SK-N-SH (cell line): ENCODE measurements around the gene PSMC3IP. TPM values are rescaled to one million over a fixed set of nuclear protein-coding genes. Genes with fewer than 3 reads are reported as not detected.

Experiments
- CTCF ChIA-PET: fragments of 300-600, 350-600 bp; formaldehyde crosslinking; extraction: SDS; loops from one replicate; lab custom pipeline; 2021; lab: Yijun Ruan, JAX
- POLR2A ChIA-PET: fragments of 350-600 bp; sonication (Branson Sonifier 250); formaldehyde crosslinking; extraction: SDS; loops from one replicate; lab custom pipeline; 2020; ENCODE audit warnings: antibody characterized with exemption, inconsistent platforms; lab: Yijun Ruan, JAX
- DNase-seq: peaks from one replicate; pipeline ENCODE4 v3.0.0; 2012
- H2AFZ ChIP-seq: fragments of 200-600 bp; sonication (generic); 2 replicates; pipeline ENCODE4 v1.8.1; 2016; ENCODE audit warnings: antibody characterized with exemption, mild to moderate bottlenecking, low read depth
- H3F3A ChIP-seq: fragments of 200-600 bp; sonication (generic); replicated peaks from 2 replicates; pipeline ENCODE3; 2016; ENCODE audit warnings: antibody characterized with exemption, mild to moderate bottlenecking; ENCODE audit not compliant: insufficient read depth
- H3K27ac ChIP-seq, 2 experiments: fragments of 200-500 bp in 1 of 2; fragments of 200-600 bp in 1 of 2; sonication (Bioruptor generic) in 1 of 2; sonication (generic), shearing (Covaris generic) in 1 of 2; 2 replicates each; pipeline versions ENCODE4 v1.5.1 to v1.6.1; 2014 to 2016; ENCODE audit warnings: low read depth in 2 of 2, inconsistent platforms in 1 of 2, low read length in 1 of 2, mild to moderate bottlenecking in 1 of 2, mixed read lengths in 1 of 2
- H3K27me3 ChIP-seq: fragments of 200-600 bp; sonication (generic), shearing (Covaris generic); 2 replicates; pipeline ENCODE4 v1.6.1; 2016; ENCODE audit warnings: mixed run types; ENCODE audit not compliant: insufficient read depth
- H3K36me3 ChIP-seq, 2 experiments: fragments of 200-500 bp in 1 of 2; fragments of 200-600 bp in 1 of 2; sonication (Bioruptor generic) in 1 of 2; sonication (generic) in 1 of 2; replicated peaks in 1 of 2; 2 replicates each; pipeline versions ENCODE3 to v1.5.1; 2014 to 2016; ENCODE audit warnings: low read length in 1 of 2, mild to moderate bottlenecking in 1 of 2; ENCODE audit not compliant: insufficient read depth in 2 of 2, control insufficient read depth in 1 of 2
- H3K4me1 ChIP-seq, 2 experiments: fragments of 200-500 bp in 1 of 2; fragments of 200-600 bp in 1 of 2; sonication (Bioruptor generic) in 1 of 2; sonication (generic), shearing (Covaris generic) in 1 of 2; 2 replicates each; pipeline versions ENCODE4 v1.5.1 to v1.6.1; 2014 to 2016; ENCODE audit warnings: low read depth in 1 of 2, low read length in 1 of 2, mixed run types in 1 of 2; ENCODE audit not compliant: insufficient read depth in 2 of 2, control insufficient read depth in 1 of 2
- H3K4me2 ChIP-seq: fragments of 200-600 bp; sonication (generic), shearing (Covaris generic); 2 replicates; pipeline ENCODE4 v1.6.1; 2017; ENCODE audit warnings: mixed run types
- H3K4me3 ChIP-seq, 2 experiments: fragments of 200-500 bp in 1 of 2; fragments of 200-600 bp in 1 of 2; sonication (Bioruptor generic) in 1 of 2; sonication (generic), shearing (Covaris generic) in 1 of 2; 2 replicates each; pipeline versions ENCODE4 v1.5.1 to v1.8.1; 2014 to 2016; ENCODE audit warnings: low read depth in 2 of 2, inconsistent platforms in 1 of 2, low read length in 1 of 2, mild to moderate bottlenecking in 1 of 2, mixed read lengths in 1 of 2, moderate library complexity in 1 of 2
- H3K79me2 ChIP-seq: fragments of 200-600 bp; sonication (generic); 2 replicates; pipeline ENCODE4 v1.8.1; 2017; ENCODE audit warnings: mild to moderate bottlenecking; ENCODE audit not compliant: insufficient read depth
- H3K9ac ChIP-seq: fragments of 200-600 bp; sonication (generic); 2 replicates; pipeline ENCODE4 v1.6.1; 2017; ENCODE audit warnings: mixed run types
- H3K9me2 ChIP-seq: fragments of 200-600 bp; sonication (generic); 2 replicates; pipeline ENCODE4 v1.6.1; 2017; ENCODE audit warnings: mixed run types
- H3K9me3 ChIP-seq: fragments of 200-600 bp; sonication (generic); 2 replicates; pipeline ENCODE4 v1.6.1; 2017; ENCODE audit warnings: mixed run types, mild to moderate bottlenecking, moderate library complexity
- H4K20me1 ChIP-seq: fragments of 200-600 bp; sonication (generic); 2 replicates; pipeline ENCODE4 v1.6.1; 2017; ENCODE audit warnings: mild to moderate bottlenecking, mixed run types; ENCODE audit not compliant: insufficient read depth
- CHD2 ChIP-seq: fragments of 150-350 bp; IDR thresholded peaks from 2 replicates; pipeline ENCODE4 v1.6.1; 2018; ENCODE audit warnings: low read length; ENCODE audit not compliant: partially characterized antibody
- ELF1 ChIP-seq: IDR thresholded peaks from 2 replicates; pipeline ENCODE4 v1.4.0; 2012
- FOSL2 ChIP-seq: IDR thresholded peaks from 2 replicates; pipeline ENCODE4 v1.4.0; 2012; ENCODE audit warnings: low read depth, mild to moderate bottlenecking, moderate library complexity, borderline replicate concordance
- GABPA ChIP-seq: IDR thresholded peaks from 2 replicates; pipeline ENCODE4 v1.4.0; 2012; ENCODE audit warnings: low read depth, mild to moderate bottlenecking
- MAX ChIP-seq: IDR thresholded peaks from 2 replicates; pipeline ENCODE4 v1.4.0; 2012; ENCODE audit warnings: low read depth
- MXI1 ChIP-seq: IDR thresholded peaks from 2 replicates; pipeline ENCODE4 v1.6.1; 2012; ENCODE audit warnings: mild to moderate bottlenecking, low read depth, low read length, improper control_type of control experiment
- NFIC ChIP-seq: IDR thresholded peaks from 2 replicates; pipeline ENCODE4 v1.4.0; 2012; ENCODE audit warnings: borderline replicate concordance
- NRF1 ChIP-seq: IDR thresholded peaks from 2 replicates; pipeline ENCODE4 v1.6.1; 2012; ENCODE audit warnings: low read depth, mild to moderate bottlenecking, low read length
- POLR2AphosphoS5 ChIP-seq: IDR thresholded peaks from 2 replicates; pipeline ENCODE4 v1.6.1; 2012; ENCODE audit warnings: low read depth, low read length
- REST ChIP-seq: IDR thresholded peaks from 2 replicates; pipeline ENCODE4 v1.6.1; 2012; ENCODE audit warnings: mild to moderate bottlenecking, low read depth, low read length, moderate library complexity
- SIN3A ChIP-seq: IDR thresholded peaks from 2 replicates; pipeline ENCODE4 v1.6.1; 2012; ENCODE audit warnings: low read depth, mild to moderate bottlenecking, low read length, moderate library complexity, borderline replicate concordance
- TAF1 ChIP-seq: IDR thresholded peaks from 2 replicates; pipeline ENCODE4 v1.6.1; 2012; ENCODE audit warnings: low read depth, mild to moderate bottlenecking, low read length, moderate library complexity, borderline replicate concordance
- TEAD4 ChIP-seq: IDR thresholded peaks from 2 replicates; pipeline ENCODE4 v1.4.0; 2012; ENCODE audit warnings: mild to moderate bottlenecking, borderline replicate concordance; ENCODE audit not compliant: insufficient read depth
- YY1 ChIP-seq: IDR thresholded peaks from 2 replicates; pipeline ENCODE4 v1.4.0; 2012; ENCODE audit warnings: low read depth, mild to moderate bottlenecking
- ZBTB33 ChIP-seq: IDR thresholded peaks from 2 replicates; pipeline ENCODE4 v1.4.0; 2012; ENCODE audit warnings: low read depth, borderline replicate concordance
- WGBS: methylation state at CpG from one replicate; pipeline ENCODE4 v1.1.6; 2017; ENCODE audit warnings: low lambda C conversion rate; 5-methylcytosine and 5-hydroxymethylcytosine counted together
- polyA plus RNA-seq, 3 experiments: library from polyadenylated mRNA; depleted of rRNA; stranded (reverse); fragments of >200 nt; gene quantifications; 2 replicates each; pipeline ENCODE4 v1.2.3, GENCODE V29; 2012
- TF ChIP-seq, protein P1 (sequence below): fragments of 200-600 bp; sonication (generic); IDR thresholded peaks from 2 replicates; pipeline ENCODE4 v1.6.1; 2017; ENCODE audit warnings: antibody characterized with exemption, mild to moderate bottlenecking, moderate library complexity

PSMC3IP gene
- polyA plus RNA-seq, 1 of the 3 experiments (the other 2 are of a cell fraction): 17.3 TPM

GRCh38 chr17:42554250-42555121, 23.0 kb downstream of the PSMC3IP start:
- no peaks in the 10 kb centered on the region for H3K9me3 ChIP-seq
- peak overlapping the region; percentile 87 for H3K9ac ChIP-seq
- peaks cover 45% of the 10 kb centered on the region for H3K79me2 ChIP-seq
- peaks cover 0 to 3% of the 10 kb centered on the region in 2 experiments for H3K36me3 ChIP-seq
- H3K4me1 ChIP-seq: peaks cover 2 to 20% of the 10 kb centered on the region in 2 experiments; a peak in 1 of 4 replicates
- H3K4me2 ChIP-seq: peak overlapping the region; percentile 97
- no peaks in the 10 kb centered on the region for H3K9me2 ChIP-seq
- POLR2A ChIA-PET: interaction anchor here (0.6 to 2.3 kb wide), 8 partner anchors 10 to 444 kb away, joined by 3 to 17 read pairs (median 4); partner anchors contain the start of genes NAGLU and PSMC3IP
- H3K27me3 ChIP-seq: no peaks in the 10 kb centered on the region
- TF ChIP-seq MAX: peak; percentile 90
- TF ChIP-seq, protein P1, sequence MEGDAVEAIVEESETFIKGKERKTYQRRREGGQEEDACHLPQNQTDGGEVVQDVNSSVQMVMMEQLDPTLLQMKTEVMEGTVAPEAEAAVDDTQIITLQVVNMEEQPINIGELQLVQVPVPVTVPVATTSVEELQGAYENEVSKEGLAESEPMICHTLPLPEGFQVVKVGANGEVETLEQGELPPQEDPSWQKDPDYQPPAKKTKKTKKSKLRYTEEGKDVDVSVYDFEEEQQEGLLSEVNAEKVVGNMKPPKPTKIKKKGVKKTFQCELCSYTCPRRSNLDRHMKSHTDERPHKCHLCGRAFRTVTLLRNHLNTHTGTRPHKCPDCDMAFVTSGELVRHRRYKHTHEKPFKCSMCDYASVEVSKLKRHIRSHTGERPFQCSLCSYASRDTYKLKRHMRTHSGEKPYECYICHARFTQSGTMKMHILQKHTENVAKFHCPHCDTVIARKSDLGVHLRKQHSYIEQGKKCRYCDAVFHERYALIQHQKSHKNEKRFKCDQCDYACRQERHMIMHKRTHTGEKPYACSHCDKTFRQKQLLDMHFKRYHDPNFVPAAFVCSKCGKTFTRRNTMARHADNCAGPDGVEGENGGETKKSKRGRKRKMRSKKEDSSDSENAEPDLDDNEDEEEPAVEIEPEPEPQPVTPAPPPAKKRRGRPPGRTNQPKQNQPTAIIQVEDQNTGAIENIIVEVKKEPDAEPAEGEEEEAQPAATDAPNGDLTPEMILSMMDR: no peak
- TF ChIP-seq SIN3A: 0 out of 2 replicates have a peak, but pooled peaks have one; percentile 59
- peak; percentile 82 for TF ChIP-seq POLR2AphosphoS5
- peak; percentile 89 for TF ChIP-seq GABPA
- TF ChIP-seq ZBTB33: no peak
- no peak for TF ChIP-seq FOSL2
- peak; percentile 33 for TF ChIP-seq TAF1
- TF ChIP-seq YY1: peak; percentile 62
- TF ChIP-seq ELF1: peak; percentile 84
- TF ChIP-seq NFIC: no peak; the same call in 1 of the 2 replicates
- no peak for TF ChIP-seq TEAD4
- no peak for TF ChIP-seq REST
- TF ChIP-seq MXI1: peak; percentile 88
- peak; percentile 88 for TF ChIP-seq CHD2
- peak; percentile 55 for TF ChIP-seq NRF1
- DNase-seq: peak; percentile 96
- CTCF ChIA-PET: interaction anchor here (0.7 to 2.5 kb wide), 9 partner anchors 11 to 243 kb away, joined by 3 to 8 read pairs (median 3); partner anchors contain the start of genes PSMC3IP, RETREG3 and TUBG1
- H4K20me1 ChIP-seq: no peaks in the 10 kb centered on the region
- peak overlapping the region; percentile 79 to 89 for H3K4me3 ChIP-seq
- 1% methylated on average over 35 of the region's 82 CpGs for WGBS
- peaks cover 8% of the 10 kb centered on the region for H3F3A ChIP-seq
- peak overlapping the region; percentile 69 to 74 for H3K27ac ChIP-seq
- peak overlapping the region; percentile 72; the same call in 1 of the 2 replicates for H2AFZ ChIP-seq
